ENCODE measurements around the gene HEG1. TPM values are rescaled to one million over a fixed set of nuclear protein-coding genes. Genes with fewer than 3 reads are reported as not detected.

HEG1 gene
- polyA plus RNA-seq, 10 donors, result 27.5 to 44.2 (median 36.0) TPM

GRCh38 chr3:125014570-125015179, 41.1 kb downstream of the HEG1 start:
- DNase-seq, result no peak

- no peak for DNase-seq
Observed at GRCh38 chr3:125013095-125013494, 42.7 kb downstream of the HEG1 start.

DNA sequence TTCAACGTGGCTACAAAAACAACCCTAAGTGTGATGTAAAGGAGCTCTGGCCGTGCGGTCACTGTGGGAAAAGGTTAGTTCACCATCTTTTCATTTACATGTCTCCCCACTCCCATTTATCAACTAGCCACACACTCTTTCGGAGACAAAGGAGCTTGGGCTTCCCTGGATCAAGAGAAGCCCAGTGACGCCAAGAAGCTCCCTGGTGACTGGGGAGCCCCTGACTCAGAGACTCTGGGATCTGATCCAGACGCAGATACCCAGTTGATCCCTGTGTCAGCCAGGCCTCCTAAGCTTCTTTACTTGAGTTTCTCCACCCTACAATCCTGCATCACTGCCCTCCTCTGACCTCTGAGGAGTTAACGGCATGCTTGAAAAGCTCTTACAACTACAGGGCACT, 43.9 kb downstream of the HEG1 start:
- no peak for DNase-seq

DNA sequence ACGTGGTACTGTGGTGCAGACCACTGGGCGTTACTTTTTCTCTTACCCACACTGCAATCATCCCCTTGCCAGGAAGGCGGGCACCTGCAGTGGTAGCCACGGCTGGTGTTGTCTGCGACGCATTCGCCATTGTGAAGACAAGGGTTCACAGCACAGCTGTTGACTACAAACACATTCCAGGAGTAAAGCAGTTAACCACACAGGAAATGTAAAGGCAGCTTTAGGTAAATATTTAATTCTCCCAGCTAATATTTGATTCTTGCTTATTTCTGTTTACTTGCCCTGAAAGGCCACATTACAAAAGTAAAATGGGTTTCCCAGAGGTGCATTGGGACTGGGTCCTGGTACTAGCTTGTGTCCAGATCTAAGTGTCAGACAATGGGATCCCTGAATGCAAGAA, 45.4 kb downstream of the HEG1 start:
- DNase-seq, result no peak

DNA sequence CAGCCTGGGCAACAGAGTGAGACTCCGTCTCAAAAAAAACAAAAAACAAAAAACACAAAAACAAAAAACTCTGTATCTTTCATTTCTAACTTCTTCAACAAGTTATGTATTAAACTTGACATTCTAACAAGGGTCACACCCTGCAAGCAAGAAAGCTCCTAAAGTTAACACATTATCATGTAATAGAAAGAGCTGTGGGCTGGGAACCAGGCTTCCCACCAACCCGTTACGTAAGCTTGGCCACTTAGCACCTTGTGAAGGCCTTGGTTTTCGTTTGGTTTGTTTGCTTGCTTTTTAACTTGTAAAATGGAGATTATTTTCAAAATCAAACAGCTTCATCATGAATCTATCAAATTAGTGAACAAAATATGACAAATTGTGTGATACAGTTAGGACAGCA, 47.0 kb downstream of the HEG1 start:
- DNase-seq, result no peak

GRCh38 chr3:125006291-125006731, 49.5 kb downstream of the HEG1 start:
- no peak for DNase-seq

DNA sequence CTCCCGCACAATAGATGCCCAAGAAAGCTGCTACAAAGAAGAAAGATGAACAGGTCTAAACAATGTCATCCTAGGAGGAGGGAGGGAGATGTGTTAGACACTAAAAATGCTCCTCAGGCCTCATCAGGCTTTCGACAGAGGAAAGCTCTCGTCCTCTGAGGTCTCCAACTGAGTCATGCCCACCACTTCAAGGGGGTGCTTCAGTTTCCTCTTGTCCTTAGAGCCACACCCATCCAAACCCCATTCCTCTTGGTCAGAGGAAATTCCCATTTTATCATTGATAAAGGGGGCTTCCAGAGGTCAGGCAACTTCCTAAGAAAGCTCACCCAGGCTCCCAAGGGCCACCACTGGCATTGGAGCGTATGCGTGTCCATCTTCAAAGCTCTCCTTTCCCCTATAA, 50.1 kb downstream of the HEG1 start:
- no peak for DNase-seq

DNA sequence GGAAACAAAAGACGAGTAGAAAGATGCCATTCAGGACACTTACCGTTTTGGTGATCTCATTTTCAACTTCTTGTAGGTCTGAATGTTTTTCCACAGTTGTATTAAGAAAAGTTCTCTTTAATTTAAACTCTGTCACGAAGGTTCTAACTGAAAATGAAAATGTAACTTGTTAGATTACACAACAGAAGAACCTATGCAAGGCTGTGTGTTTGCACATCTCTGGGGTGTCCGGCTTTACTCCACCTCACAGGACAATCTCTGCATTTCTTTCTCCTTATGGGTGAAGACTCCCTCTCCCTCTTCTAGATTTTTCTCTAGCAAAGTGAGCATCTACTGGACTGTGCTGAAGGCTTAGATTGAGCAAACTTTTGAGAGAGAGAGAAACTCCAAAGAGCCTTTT, 50.6 kb downstream of the HEG1 start:
- DNase-seq, result no peak

- DNase-seq, result no peak
Observed at GRCh38 chr3:125003859-125004595, 51.8 kb downstream of the HEG1 start.

DNA sequence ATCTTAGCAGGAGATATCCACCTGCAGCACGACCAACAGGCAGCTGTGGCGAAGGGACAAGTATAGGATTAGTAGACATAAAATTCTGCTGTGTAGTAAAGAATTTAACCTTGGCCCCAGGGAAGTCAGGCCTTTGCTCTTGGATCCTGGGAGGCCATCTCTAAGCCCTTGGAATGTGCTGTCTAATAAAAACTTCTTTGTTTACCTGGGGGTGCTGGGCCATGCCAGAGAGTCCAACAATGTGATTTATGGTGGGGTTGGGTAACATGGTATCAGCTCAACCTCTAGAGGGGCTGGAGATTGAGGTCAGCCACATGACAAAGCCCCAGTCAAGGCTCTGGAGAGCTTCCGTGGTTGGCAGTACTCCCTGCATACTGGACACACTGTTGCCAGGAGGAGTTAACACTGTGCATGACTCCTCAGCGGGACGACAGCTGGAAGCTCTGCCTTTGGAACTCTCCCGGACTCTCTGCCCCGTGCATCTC, 52.4 kb downstream of the HEG1 start:
- DNase-seq, result peak; percentile 62 to 81 (median 72)

GRCh38 chr3:125002414-125003368, 53.1 kb downstream of the HEG1 start:
- DNase-seq, result no peak

GRCh38 chr3:125001557-125002413, 54.0 kb downstream of the HEG1 start:
- no peak for DNase-seq

- DNase-seq, result no peak
Observed at GRCh38 chr3:125000661-125001060, 55.1 kb downstream of the HEG1 start.

- DNase-seq, result no peak
Observed at GRCh38 chr3:124999897-125000435, 55.8 kb downstream of the HEG1 start.

GRCh38 chr3:124999317-124999716, 56.5 kb downstream of the HEG1 start:
- DNase-seq, result no peak

- no peak for DNase-seq
Observed at GRCh38 chr3:124998247-124998630, 57.6 kb downstream of the HEG1 start.

- no peak for DNase-seq
Observed at GRCh38 chr3:124997303-124998246, 58.2 kb downstream of the HEG1 start.

DNA sequence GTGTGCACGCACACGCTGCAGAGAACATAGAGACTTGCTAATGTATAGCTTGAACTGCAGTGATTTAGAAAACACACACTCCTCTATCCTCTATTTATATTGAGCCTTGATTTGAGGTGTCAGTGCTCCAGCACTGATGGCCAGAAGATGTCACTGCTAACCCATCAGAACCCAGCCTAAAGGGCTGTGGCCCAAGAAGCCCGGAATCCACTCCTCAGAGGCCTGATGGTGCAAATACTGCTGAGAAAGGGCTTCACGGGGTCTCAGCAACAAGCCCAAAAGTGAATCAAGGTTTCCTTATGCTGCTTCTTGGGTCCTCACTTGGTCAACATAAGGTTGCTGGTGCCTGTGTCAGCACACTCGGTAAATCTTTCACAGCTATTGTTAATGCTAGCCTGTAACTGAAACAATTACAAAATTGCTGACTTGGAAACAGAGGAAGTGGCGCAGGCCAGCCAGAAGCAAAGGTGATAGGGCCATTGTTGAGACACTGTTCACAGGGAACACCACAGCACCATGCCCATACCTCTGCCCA, 60.3 kb downstream of the HEG1 start:
- peak; percentile 38 to 86 (median 74) for DNase-seq

DNA sequence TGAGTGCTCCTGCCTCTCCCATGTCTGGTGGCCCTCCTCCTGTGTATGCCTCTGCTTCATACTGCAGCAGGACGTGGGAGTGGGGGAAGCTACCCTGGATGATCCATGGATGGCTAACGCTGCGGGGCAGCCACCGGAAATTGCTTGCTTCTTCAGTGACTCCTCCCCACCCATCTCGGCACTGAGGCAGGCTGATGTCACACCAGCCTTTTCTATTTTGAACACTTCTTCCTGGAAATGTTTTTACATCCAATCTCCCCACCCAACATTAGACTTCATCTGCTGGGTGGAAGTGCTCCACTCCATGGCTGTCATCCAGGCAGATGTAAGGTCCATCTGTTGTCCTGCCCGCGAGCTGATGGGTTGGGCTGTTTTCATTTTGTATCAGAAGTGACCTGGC, 62.3 kb downstream of the HEG1 start:
- DNase-seq, result peak in 2 of 3 donors; percentile 38 to 48

- DNase-seq, result no peak
Observed at GRCh38 chr3:124992041-124992440, 63.8 kb downstream of the HEG1 start.

Measured in muscle of back (tissue), 11 donors.